ENCODE results near the gene TBC1D3G.
"Not testable (repeated sequence)": the region's sequence is repeated elsewhere in the genome, so short reads cannot be mapped to it uniquely, and the experiment has no call there.

- not testable (repeated sequence) for TF ChIP-seq CTCF (IDR thresholded peaks at IDR 0.05; ENCODE audit: low read depth, low read length, missing input control); TAF1 (conservative IDR thresholded peaks at IDR 0.05); RAD21 (IDR thresholded peaks at IDR 0.05); HNF4G (IDR thresholded peaks at IDR 0.05); REST (IDR thresholded peaks at IDR 0.05); FOXA2 (IDR thresholded peaks at IDR 0.05); MAX (IDR thresholded peaks at IDR 0.05); YY1 (IDR thresholded peaks at IDR 0.05); EGR1 (IDR thresholded peaks at IDR 0.05; ENCODE audit: low read depth in 2 of 2); NR2F2 (IDR thresholded peaks at IDR 0.05); ATF3 (IDR thresholded peaks at IDR 0.05); FOXA1 (IDR thresholded peaks at IDR 0.05); RXRA (IDR thresholded peaks at IDR 0.05); SP1 (IDR thresholded peaks at IDR 0.05)
These were observed 33.6 kb upstream of the TBC1D3G start for GRCh38 chr17:36289965-36290612.
